Osteocyte (in vitro differentiated cells): ENCODE measurements around the gene LSM4. TPM values are rescaled to one million over a fixed set of nuclear protein-coding genes. Genes with fewer than 3 reads are reported as not detected.

Source experiments
- DNase-seq: peaks from one replicate; pipeline ENCODE4 v3.0.0; 2021; ENCODE audit warnings: mixed read lengths; ENCODE audit not compliant: unreplicated experiment; ENCODE audit errors: extremely low spot score
- H3K27ac Mint-ChIP-seq: one replicate; pipeline ENCODE4 v1.8.0; 2021; ENCODE audit warnings: mild to moderate bottlenecking, mixed read lengths; ENCODE audit not compliant: unreplicated experiment
- H3K27me3 Mint-ChIP-seq: one replicate; pipeline ENCODE4 v1.8.0; 2021; ENCODE audit warnings: mixed read lengths; ENCODE audit not compliant: unreplicated experiment
- H3K36me3 Mint-ChIP-seq: one replicate; pipeline ENCODE4 v1.8.0; 2021; ENCODE audit warnings: mixed read lengths; ENCODE audit not compliant: unreplicated experiment
- H3K4me1 Mint-ChIP-seq: one replicate; pipeline ENCODE4 v1.8.0; 2021; ENCODE audit warnings: mixed read lengths; ENCODE audit not compliant: unreplicated experiment
- H3K4me3 Mint-ChIP-seq: one replicate; pipeline ENCODE4 v1.8.0; 2021; ENCODE audit warnings: mild to moderate bottlenecking, moderate library complexity, mixed read lengths; ENCODE audit not compliant: unreplicated experiment
- H3K9me3 Mint-ChIP-seq: one replicate; pipeline ENCODE4 v1.8.0; 2021; ENCODE audit warnings: mixed read lengths; ENCODE audit not compliant: unreplicated experiment
- total RNA-seq: library from RNA; stranded (reverse); gene quantifications from 2 replicates; pipeline ENCODE4 v1.2.1, GENCODE V29; 2021
- TF ChIP-seq, protein P1 (sequence below): fragments of 200-600 bp; sonication (generic); IDR thresholded peaks from 2 replicates; pipeline ENCODE4 v1.5.0; 2021; ENCODE audit warnings: antibody characterized with exemption, mild to moderate bottlenecking, moderate library complexity

The LSM4 gene
- total RNA-seq, 1 donor from 2014 or later = 92.1 TPM

DNA sequence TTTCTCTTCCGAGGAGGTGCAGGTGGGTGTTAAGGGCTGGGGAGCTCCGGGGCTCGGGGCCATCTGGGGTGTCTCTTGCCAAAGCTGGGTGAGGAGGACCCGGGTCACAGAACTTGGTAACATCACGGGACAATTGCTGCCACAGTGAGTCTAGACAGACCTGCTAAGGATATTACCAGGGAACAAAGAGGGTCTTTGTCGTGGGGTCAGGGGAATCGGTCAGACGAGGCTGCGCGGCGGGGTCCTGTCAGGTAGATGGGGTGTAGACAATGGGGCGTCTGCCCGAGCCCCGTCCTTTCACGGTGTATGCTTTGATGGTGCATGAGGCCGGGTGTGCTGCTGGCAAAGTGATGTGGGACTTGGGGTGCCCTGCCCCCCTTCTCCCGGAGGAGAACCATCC is 25.3 kb upstream of the LSM4 start:
- H3K27me3 Mint-ChIP-seq = no peaks in the 10 kb centered on the region
- H3K9me3 Mint-ChIP-seq = no peaks in the 10 kb centered on the region
- no peak overlapping the region for H3K27ac Mint-ChIP-seq
- H3K4me1 Mint-ChIP-seq = peaks cover 6% of the 10 kb centered on the region
- H3K36me3 Mint-ChIP-seq = peaks cover 27% of the 10 kb centered on the region
- no peak overlapping the region for H3K4me3 Mint-ChIP-seq
- TF ChIP-seq, protein P1, sequence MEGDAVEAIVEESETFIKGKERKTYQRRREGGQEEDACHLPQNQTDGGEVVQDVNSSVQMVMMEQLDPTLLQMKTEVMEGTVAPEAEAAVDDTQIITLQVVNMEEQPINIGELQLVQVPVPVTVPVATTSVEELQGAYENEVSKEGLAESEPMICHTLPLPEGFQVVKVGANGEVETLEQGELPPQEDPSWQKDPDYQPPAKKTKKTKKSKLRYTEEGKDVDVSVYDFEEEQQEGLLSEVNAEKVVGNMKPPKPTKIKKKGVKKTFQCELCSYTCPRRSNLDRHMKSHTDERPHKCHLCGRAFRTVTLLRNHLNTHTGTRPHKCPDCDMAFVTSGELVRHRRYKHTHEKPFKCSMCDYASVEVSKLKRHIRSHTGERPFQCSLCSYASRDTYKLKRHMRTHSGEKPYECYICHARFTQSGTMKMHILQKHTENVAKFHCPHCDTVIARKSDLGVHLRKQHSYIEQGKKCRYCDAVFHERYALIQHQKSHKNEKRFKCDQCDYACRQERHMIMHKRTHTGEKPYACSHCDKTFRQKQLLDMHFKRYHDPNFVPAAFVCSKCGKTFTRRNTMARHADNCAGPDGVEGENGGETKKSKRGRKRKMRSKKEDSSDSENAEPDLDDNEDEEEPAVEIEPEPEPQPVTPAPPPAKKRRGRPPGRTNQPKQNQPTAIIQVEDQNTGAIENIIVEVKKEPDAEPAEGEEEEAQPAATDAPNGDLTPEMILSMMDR = no peak
- no peak for DNase-seq

DNA sequence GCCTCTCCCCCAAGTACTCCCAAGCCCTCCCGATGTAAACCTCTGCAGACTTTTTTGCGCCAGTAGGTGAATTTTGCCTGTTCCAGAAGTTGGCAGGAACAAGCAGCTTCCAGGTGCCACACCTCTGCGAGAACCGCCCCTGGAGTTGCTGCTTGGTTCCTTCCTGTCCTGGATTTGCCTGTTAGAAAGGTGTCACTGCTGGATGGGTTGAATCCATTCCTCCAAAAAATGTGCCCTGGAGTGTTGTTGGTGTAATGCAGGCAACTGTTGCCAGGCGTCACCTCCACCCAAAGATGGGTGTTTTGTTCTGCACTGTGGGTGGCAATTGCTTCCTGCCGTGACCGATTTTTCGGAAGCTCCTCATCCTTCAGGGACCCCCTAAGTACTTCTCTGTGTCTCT is 23.2 kb upstream of the LSM4 start:
- Mint-ChIP-seq H3K4me3 (no peak overlapping the region), H3K27ac (peak overlapping the region; percentile 12), H3K4me1 (peaks cover 13% of the 10 kb centered on the region), H3K9me3 (no peaks in the 10 kb centered on the region), H3K36me3 (peaks cover 31% of the 10 kb centered on the region), H3K27me3 (no peaks in the 10 kb centered on the region)
- TF ChIP-seq, protein P1 = no peak
- no peak for DNase-seq

DNA sequence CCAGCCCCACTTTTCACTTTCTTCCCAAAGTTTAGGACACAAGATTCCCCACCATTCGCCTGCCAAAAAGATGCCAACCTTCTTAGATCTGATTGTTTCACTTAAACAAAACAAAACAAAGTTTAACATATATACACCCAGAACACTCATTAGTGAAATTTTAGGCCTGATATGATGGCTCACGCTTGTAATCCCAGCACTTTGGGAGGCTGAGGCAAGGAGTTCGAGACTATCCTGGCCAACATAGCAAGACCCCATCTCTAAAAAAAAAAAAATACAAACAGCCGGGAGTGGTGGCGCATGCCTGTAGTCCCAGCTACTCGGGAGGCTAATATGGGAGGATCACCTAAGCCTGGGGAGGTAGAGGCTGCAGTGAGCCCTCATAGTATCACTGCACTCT is 22.4 kb upstream of the LSM4 start:
- Mint-ChIP-seq H3K27ac (no peak overlapping the region), H3K27me3 (no peaks in the 10 kb centered on the region), H3K4me3 (no peak overlapping the region), H3K9me3 (no peaks in the 10 kb centered on the region), H3K36me3 (peaks cover 28% of the 10 kb centered on the region), H3K4me1 (peaks cover 13% of the 10 kb centered on the region)
- TF ChIP-seq, protein P1 = no peak
- DNase-seq = no peak

DNA sequence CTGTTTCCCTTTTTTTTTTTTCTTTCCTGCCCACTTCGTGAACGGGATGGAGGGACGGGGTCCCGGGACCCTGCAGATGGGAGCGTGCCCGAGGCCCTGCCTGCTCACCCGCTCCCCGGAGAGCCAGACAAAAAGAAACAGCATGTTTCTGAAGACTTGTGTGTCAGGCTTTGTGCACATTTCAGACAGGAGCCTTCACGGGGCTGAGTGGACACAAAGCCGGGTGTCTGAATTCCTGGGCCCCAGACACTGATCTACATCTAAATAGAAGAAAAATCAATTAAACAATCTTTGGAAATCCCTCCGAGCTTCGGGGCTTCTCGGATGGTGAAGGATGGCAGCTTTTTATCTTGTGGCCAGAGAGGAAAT is 21.7 kb upstream of the LSM4 start:
- H3K9me3 Mint-ChIP-seq = no peaks in the 10 kb centered on the region
- DNase-seq = no peak
- no peak overlapping the region for H3K27ac Mint-ChIP-seq
- H3K27me3 Mint-ChIP-seq = no peaks in the 10 kb centered on the region
- TF ChIP-seq, protein P1 = no peak
- no peak overlapping the region for H3K4me3 Mint-ChIP-seq
- H3K4me1 Mint-ChIP-seq = peaks cover 14% of the 10 kb centered on the region
- H3K36me3 Mint-ChIP-seq = peaks cover 27% of the 10 kb centered on the region

DNA sequence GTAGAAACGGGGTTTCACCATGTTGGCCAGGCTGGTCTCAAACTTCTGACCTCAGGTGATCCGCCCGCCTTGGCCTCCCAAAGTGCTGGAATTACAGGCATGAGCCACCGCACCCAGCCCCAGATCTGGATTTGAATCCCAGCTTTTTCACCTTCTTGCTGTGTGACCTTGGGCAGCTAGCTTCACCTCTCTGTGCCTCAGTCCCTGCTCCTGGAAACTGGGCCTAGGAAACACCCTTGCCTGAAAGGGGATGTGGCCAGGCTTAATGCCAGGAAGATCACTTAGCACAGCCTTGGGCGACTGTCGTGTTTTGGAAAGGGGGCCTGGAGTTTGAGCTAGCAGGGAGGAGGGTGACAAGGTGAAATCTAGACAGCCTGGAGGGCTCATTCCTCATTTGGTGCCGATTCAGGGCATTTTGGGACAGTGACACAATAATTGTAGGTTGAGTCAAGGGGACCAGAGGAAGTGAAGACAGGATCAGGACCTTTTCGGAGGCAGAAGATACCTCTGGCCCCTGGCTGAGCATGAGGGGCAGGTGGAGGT is 19.3 kb upstream of the LSM4 start:
- TF ChIP-seq, protein P1 = no peak
- peaks cover 16% of the 10 kb centered on the region for H3K4me1 Mint-ChIP-seq
- no peak overlapping the region for H3K4me3 Mint-ChIP-seq
- no peak overlapping the region for H3K27ac Mint-ChIP-seq
- no peaks in the 10 kb centered on the region for H3K9me3 Mint-ChIP-seq
- H3K27me3 Mint-ChIP-seq = no peaks in the 10 kb centered on the region
- H3K36me3 Mint-ChIP-seq = peaks cover 20% of the 10 kb centered on the region
- no peak for DNase-seq
